NCI-H2227 treated with DMSO at 0.1 percent for 48 hours (cell line): ENCODE results near the gene MAPKAP1.

ENCODE experiments used
- DNase-seq: peaks from one replicate; lab custom pipeline; 2025; lab: John Stamatoyannopoulos, UW

MAPKAP1 gene

GRCh38 chr9:125387861-125388524 lies 319.0 kb downstream of the MAPKAP1 start:
- DNase-seq = no peak
